OCI-LY7 (cell line): ENCODE results near the gene GNRH2. TPM values are rescaled to one million over a fixed set of nuclear protein-coding genes. Genes with fewer than 3 reads are reported as not detected.

Experiments used
- BruUV-seq: library from RNA; stranded (reverse); fragments of 400-500 nt; replicated peaks from 2 replicates; lab custom pipeline; 2021; lab: Mats Ljungman, UMichigan
- CTCF ChIA-PET: fragments of 300-600 bp; sonication (Branson Sonifier 250); formaldehyde crosslinking; loops from one replicate; lab custom pipeline; 2022; ENCODE audit warnings: antibody characterized with exemption; ENCODE audit not compliant: unreplicated experiment; lab: Charles Lee
- POLR2A ChIA-PET: fragments of 300-600 bp; sonication (Branson Sonifier 250); formaldehyde crosslinking; loops from one replicate; lab custom pipeline; 2022; ENCODE audit warnings: antibody characterized with exemption; lab: Charles Lee
- DNase-seq: peaks from one replicate; pipeline ENCODE4 v3.0.0-alpha.2; 2015; ENCODE audit warnings: low spot score
- H2AFZ ChIP-seq: fragments of 200-600 bp; sonication (generic), shearing (Covaris generic); 2 replicates; pipeline ENCODE4 v1.6.1; 2014; ENCODE audit warnings: mild to moderate bottlenecking, antibody characterized with exemption, low read length, moderate library complexity
- H3K27ac ChIP-seq: fragments of 200-600 bp; sonication (generic); 2 replicates; pipeline ENCODE4 v1.5.1; 2014; ENCODE audit warnings: mixed run types, low read depth, mild to moderate bottlenecking, moderate library complexity, low read length, inconsistent platforms; ENCODE audit not compliant: poor library complexity, severe bottlenecking
- H3K36me3 ChIP-seq: fragments of 200-600 bp; sonication (generic); 2 replicates; pipeline ENCODE4 v1.6.1; 2014; ENCODE audit warnings: mild to moderate bottlenecking, antibody characterized with exemption, low read length, moderate library complexity, mixed read lengths; ENCODE audit not compliant: insufficient read depth
- H3K4me1 ChIP-seq: fragments of 200-600 bp; sonication (generic); 2 replicates; pipeline ENCODE4 v1.5.1; 2014; ENCODE audit warnings: mild to moderate bottlenecking, low read length; ENCODE audit not compliant: insufficient read depth, poor library complexity, severe bottlenecking
- H3K4me2 ChIP-seq: fragments of 200-600 bp; sonication (generic); 2 replicates; pipeline ENCODE4 v1.6.1; 2014; ENCODE audit warnings: mild to moderate bottlenecking, low read length
- H3K4me3 ChIP-seq: fragments of 200-600 bp; sonication (generic); 2 replicates; pipeline ENCODE4 v1.5.1; 2014; ENCODE audit warnings: mild to moderate bottlenecking, low read depth, low read length; ENCODE audit not compliant: poor library complexity, severe bottlenecking
- H3K79me2 ChIP-seq: fragments of 200-600 bp; sonication (generic); 2 replicates; pipeline ENCODE4 v1.6.1; 2016; ENCODE audit warnings: low read depth, mild to moderate bottlenecking, low read length, moderate library complexity, mixed read lengths; ENCODE audit not compliant: insufficient read depth
- H3K9me2 ChIP-seq: fragments of 200-600 bp; sonication (generic); 2 replicates; pipeline ENCODE4 v1.6.1; 2016; ENCODE audit warnings: mild to moderate bottlenecking, low read length, mixed read lengths; ENCODE audit not compliant: insufficient read depth
- H3K9me3 ChIP-seq: fragments of 200-600 bp; sonication (generic); 2 replicates; pipeline ENCODE4 v1.6.1; 2014; ENCODE audit warnings: mild to moderate bottlenecking, mixed run types, low read length, mixed read lengths
- H4K20me1 ChIP-seq: fragments of 200-600 bp; sonication (generic); 2 replicates; pipeline ENCODE4 v1.6.1; 2014; ENCODE audit warnings: mild to moderate bottlenecking, antibody characterized with exemption, low read length, moderate library complexity, mixed read lengths; ENCODE audit not compliant: insufficient read depth
- CTCF ChIP-seq: fragments of 200-600 bp; sonication (generic); conservative IDR thresholded peaks from 2 replicates; pipeline ENCODE4 v1.5.1; 2014; ENCODE audit warnings: mild to moderate bottlenecking, antibody characterized with exemption, low read length, moderate library complexity, mixed read lengths
- EZH2phosphoT487 ChIP-seq: fragments of 200-600 bp; sonication (generic); IDR thresholded peaks from 2 replicates; pipeline ENCODE4 v1.6.1; 2018; ENCODE audit warnings: low read depth, borderline replicate concordance, mild to moderate bottlenecking, mixed run types, antibody characterized with exemption, low read length, moderate library complexity, mixed read lengths
- intact Hi-C: fragments of 100-400 bp; cut with micrococcal nuclease; formaldehyde crosslinking; loops from one replicate; pipeline ENCODE4 v1.10.0; 2022; ENCODE audit not compliant: unreplicated experiment
- total RNA-seq, 2 experiments: library from RNA; depleted of rRNA in 1 of 2; stranded (reverse); fragments of >200 nt in 1 of 2; shearing (Covaris generic) in 1 of 2; gene quantifications; 2 replicates each; pipeline ENCODE4 v1.2.3, GENCODE V29; 2014 to 2022

Gene GNRH2
- total RNA-seq, 2 experiments from 2014 or later: 0.44 to 0.61 TPM

- Histone ChIP-seq H3K9me3 (no peaks in the 10 kb centered on the region), H4K20me1 (no peaks in the 10 kb centered on the region), H3K79me2 (peaks cover 14% of the 10 kb centered on the region), H3K36me3 (peaks cover 35% of the 10 kb centered on the region), H3K4me2 (peak overlapping the region; percentile 83; the same call in 1 of the 2 replicates), H3K9me2 (no peaks in the 10 kb centered on the region), H2AFZ (no peak overlapping the region), H3K27ac (no peak overlapping the region), H3K4me1 (peaks cover 13% of the 10 kb centered on the region), H3K4me3 (peak overlapping the region; percentile 78)
- ChIA-PET CTCF (no interaction called here), POLR2A (no interaction called here)
- intact Hi-C loops: no loop called here
- TSS peak; percentile 87 for BruUV-seq
- TF ChIP-seq CTCF (no peak), EZH2phosphoT487 (no peak)
- DNase-seq: no peak
Measured at GRCh38 chr20:3047486-3048419, 4.3 kb downstream of the GNRH2 start.

DNA sequence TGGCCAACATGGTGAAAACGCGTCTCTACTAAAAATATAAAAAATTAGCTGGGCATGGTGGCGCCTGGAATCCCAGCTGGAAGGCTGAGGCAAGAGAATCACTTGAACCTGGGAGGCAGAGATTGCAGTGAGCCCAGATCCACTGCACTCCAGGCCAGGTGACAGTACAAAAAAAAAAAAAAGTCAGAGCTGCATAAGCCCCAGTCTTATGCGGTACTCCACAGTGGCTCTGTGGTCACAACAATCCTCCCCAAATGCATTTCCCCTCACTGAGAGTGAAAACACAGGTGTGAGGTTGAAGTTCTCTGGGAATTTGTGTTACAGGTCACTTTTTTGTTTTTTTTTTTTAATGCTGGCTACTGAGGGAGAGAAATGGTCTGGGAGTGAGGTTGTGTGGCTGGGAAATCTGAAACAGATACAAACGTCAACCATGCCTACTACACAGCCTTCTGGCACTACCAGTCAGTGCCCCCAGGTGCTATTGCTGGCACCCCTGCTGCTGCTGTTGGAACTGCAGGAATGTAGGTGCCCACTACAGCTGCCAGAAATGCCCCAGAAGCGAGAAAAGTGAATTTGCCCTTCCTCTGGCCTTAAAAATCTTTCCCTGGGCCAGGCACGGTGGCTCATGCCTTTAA is 8.1 kb downstream of the GNRH2 start:
- Histone ChIP-seq H3K9me2 (no peaks in the 10 kb centered on the region), H3K4me3 (no peak overlapping the region), H3K4me1 (peaks cover 3% of the 10 kb centered on the region), H3K36me3 (peaks cover 35% of the 10 kb centered on the region), H3K9me3 (no peaks in the 10 kb centered on the region), H2AFZ (no peak overlapping the region), H3K4me2 (no peak overlapping the region), H4K20me1 (no peaks in the 10 kb centered on the region), H3K27ac (no peak overlapping the region), H3K79me2 (peaks cover 12% of the 10 kb centered on the region)
- DNase-seq: no peak
- ChIA-PET CTCF (no interaction called here), POLR2A (interaction anchor here (0.6 kb wide), 2 partner anchors 152 to 265 kb away, joined by 3 to 4 read pairs; no protein-coding TSS in a partner anchor)
- TF ChIP-seq EZH2phosphoT487: no peak
- TF ChIP-seq CTCF: no peak
- no TSS peak for BruUV-seq
- intact Hi-C loops: loop anchor here (5.0 kb wide), 1 partner anchor 51 kb away; no protein-coding TSS in a partner anchor
